Tibial nerve (tissue), 4 donors: Measurements from ENCODE around the gene TBC1D22A.

Experiments used
- CTCF ChIP-seq, 5 experiments: fragments of 200-600 bp in 3 of 5; fragments of 450-650 bp in 2 of 5; sonication (generic) in 3 of 5; IDR thresholded peaks; one replicate each; pipeline ENCODE4 v1.5.1; 2016 to 2019; ENCODE audit warnings: antibody characterized with exemption in 5 of 5, mild to moderate bottlenecking in 3 of 5, moderate library complexity in 2 of 5
- EP300 ChIP-seq, 2 donors: sonication (generic); formaldehyde crosslinking; IDR thresholded peaks; one replicate each; pipeline ENCODE4 v1.6.1; 2017; ENCODE audit warnings: antibody characterized with exemption in 2 of 2, mild to moderate bottlenecking in 1 of 2
- POLR2A ChIP-seq, 2 donors: fragments of 450-650 bp; IDR thresholded peaks; one replicate each; pipeline ENCODE4 v1.6.1; 2017; ENCODE audit warnings: antibody characterized with exemption in 2 of 2, mild to moderate bottlenecking in 2 of 2, moderate library complexity in 2 of 2

GRCh38 chr22:47151064-47151463 is 388.6 kb downstream of the TBC1D22A start:
- TF ChIP-seq EP300 (IDR thresholded peaks at IDR 0.05): no peak
- TF ChIP-seq POLR2A (IDR thresholded peaks at IDR 0.05): no peak
- TF ChIP-seq CTCF (IDR thresholded peaks at IDR 0.05): no peak
